ENCODE data around the gene ADGRL4. TPM values are rescaled to one million over a fixed set of nuclear protein-coding genes. Genes with fewer than 3 reads are reported as not detected.

The ADGRL4 gene
- total RNA-seq, 1 donor from 2014 or later: 17.7 TPM

GRCh38 chr1:78911956-78912880, 94.3 kb downstream of the ADGRL4 start:
- Histone ChIP-seq H3K36me3 (no peaks in the 10 kb centered on the region), H3K4me1 (no peaks in the 10 kb centered on the region), H3K9me3 (no peaks in the 10 kb centered on the region), H3K27ac (no peak overlapping the region), H3K27me3 (no peaks in the 10 kb centered on the region), H3K4me3 (no peak overlapping the region)
- intact Hi-C loops (cut with DNase I): no loop called here
- TF ChIP-seq CTCF (IDR thresholded peaks at IDR 0.05) (no peak), POLR2A (IDR thresholded peaks at IDR 0.05) (no peak), POLR2AphosphoS5 (IDR thresholded peaks at IDR 0.05; ENCODE audit: insufficient read depth in 1 of 2, low read depth in 1 of 2) (no peak)
- no peak for DNase-seq (ENCODE audit: extremely low spot score in 2 of 2)

DNA sequence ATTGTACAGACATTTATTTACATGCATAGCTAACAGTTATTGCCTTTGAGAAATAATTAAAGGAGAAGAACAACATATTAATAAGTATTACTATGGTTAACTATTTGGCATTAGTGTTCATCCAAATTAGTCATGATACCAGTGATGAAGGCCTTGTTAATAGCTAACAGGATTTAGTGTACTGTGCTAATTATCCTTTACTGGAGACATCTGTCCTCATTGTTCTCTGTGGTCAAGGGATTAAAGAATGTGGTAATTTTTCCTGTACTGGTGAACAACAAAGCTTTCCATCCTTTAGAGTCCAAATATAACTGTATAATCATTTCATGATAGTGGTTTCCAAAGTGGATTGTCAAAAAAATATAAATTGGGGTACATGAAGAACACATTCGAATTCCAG, 103.9 kb downstream of the ADGRL4 start:
- Histone ChIP-seq H3K4me1 (no peaks in the 10 kb centered on the region), H3K9me3 (no peaks in the 10 kb centered on the region), H3K4me3 (no peak overlapping the region), H3K27me3 (no peaks in the 10 kb centered on the region), H3K27ac (no peak overlapping the region), H3K36me3 (no peaks in the 10 kb centered on the region)
- intact Hi-C loops (cut with DNase I): no loop called here
- TF ChIP-seq CTCF (IDR thresholded peaks at IDR 0.05) (no peak), POLR2A (IDR thresholded peaks at IDR 0.05) (no peak), POLR2AphosphoS5 (IDR thresholded peaks at IDR 0.05; ENCODE audit: insufficient read depth in 1 of 2, low read depth in 1 of 2) (no peak)
- no peak for DNase-seq (ENCODE audit: extremely low spot score in 2 of 2)

DNA sequence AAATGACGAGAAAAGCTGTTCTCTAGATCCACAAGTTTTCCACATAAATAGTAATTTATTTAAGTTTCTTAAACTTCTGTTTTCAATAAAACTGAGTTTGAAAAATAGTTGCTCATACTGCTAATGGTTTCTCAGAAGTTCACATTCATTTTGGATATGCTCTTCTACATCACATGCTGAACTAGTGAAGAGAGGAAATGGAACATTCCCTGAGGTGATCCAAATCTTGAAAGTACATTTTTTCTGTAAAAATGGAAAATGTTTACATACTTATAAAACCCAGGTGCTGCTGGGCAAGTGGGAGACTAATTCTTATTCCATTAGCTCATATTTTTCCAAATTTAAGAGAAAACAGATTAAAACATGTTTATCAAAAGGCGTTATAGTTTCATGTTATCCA, 111.7 kb downstream of the ADGRL4 start:
- Histone ChIP-seq H3K4me1 (no peaks in the 10 kb centered on the region), H3K36me3 (no peaks in the 10 kb centered on the region), H3K4me3 (no peak overlapping the region), H3K27me3 (no peaks in the 10 kb centered on the region), H3K27ac (no peak overlapping the region), H3K9me3 (no peaks in the 10 kb centered on the region)
- TF ChIP-seq POLR2A (IDR thresholded peaks at IDR 0.05) (no peak), CTCF (IDR thresholded peaks at IDR 0.05) (no peak), POLR2AphosphoS5 (IDR thresholded peaks at IDR 0.05; ENCODE audit: insufficient read depth in 1 of 2, low read depth in 1 of 2) (no peak)
- DNase-seq (ENCODE audit: extremely low spot score in 2 of 2): no peak
- intact Hi-C loops (cut with DNase I): no loop called here

DNA sequence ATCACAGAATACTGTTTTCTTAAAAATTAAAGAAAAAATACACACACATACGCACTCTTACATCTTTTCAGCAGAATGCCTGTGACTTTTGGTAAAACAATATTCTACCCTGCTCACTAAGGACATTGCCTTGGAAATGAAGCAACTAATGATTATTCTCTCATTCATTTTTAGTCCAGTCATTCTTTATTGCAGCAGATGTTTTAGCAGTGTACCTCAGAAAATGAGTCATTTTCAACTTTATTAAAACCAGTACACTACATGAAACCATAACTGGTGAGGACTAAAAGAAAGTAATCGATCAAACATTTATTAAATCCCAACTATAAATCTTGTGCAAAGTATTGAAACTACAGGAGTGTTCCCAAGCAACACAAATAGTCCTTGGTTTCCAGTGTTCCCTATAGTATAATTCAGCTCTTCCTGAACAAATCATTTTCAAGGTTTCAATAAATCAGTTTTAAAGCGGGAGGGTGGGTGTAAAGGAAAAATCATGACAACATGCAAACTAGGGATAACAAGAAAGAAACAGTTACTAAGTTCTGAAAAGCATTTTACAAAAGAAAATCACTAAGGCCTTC, 114.2 kb downstream of the ADGRL4 start:
- no peaks in the 10 kb centered on the region for H3K36me3 ChIP-seq
- no peak overlapping the region for H3K27ac ChIP-seq
- intact Hi-C loops (cut with DNase I): no loop called here
- no peak for DNase-seq (ENCODE audit: extremely low spot score in 2 of 2)
- no peaks in the 10 kb centered on the region for H3K9me3 ChIP-seq
- H3K27me3 ChIP-seq: no peaks in the 10 kb centered on the region
- no peak overlapping the region for H3K4me3 ChIP-seq
- TF ChIP-seq POLR2A (IDR thresholded peaks at IDR 0.05) (no peak), POLR2AphosphoS5 (IDR thresholded peaks at IDR 0.05; ENCODE audit: insufficient read depth in 1 of 2, low read depth in 1 of 2) (no peak), CTCF (IDR thresholded peaks at IDR 0.05) (no peak)
- H3K4me1 ChIP-seq: no peaks in the 10 kb centered on the region

- DNase-seq (ENCODE audit: extremely low spot score in 2 of 2): no peak
- Histone ChIP-seq H3K4me1 (no peaks in the 10 kb centered on the region), H3K9me3 (no peaks in the 10 kb centered on the region), H3K4me3 (no peak overlapping the region), H3K27me3 (no peaks in the 10 kb centered on the region), H3K36me3 (no peaks in the 10 kb centered on the region), H3K27ac (no peak overlapping the region)
- TF ChIP-seq POLR2AphosphoS5 (IDR thresholded peaks at IDR 0.05; ENCODE audit: insufficient read depth in 1 of 2, low read depth in 1 of 2) (no peak), POLR2A (IDR thresholded peaks at IDR 0.05) (no peak), CTCF (IDR thresholded peaks at IDR 0.05) (no peak)
- intact Hi-C loops (cut with DNase I): no loop called here
Measured at GRCh38 chr1:78887458-78887857, 119.1 kb downstream of the ADGRL4 start.

Data from vagina (tissue), 2 donors.